CD4-positive, alpha-beta T cell treated with Interleukin-17A for 1 hour (primary cell): ENCODE measurements around the gene MCTP1.
A peak's percentile ranks its signal among the peaks of the same experiment; 100 is the strongest.
"Not testable (repeated sequence)": the region's sequence is repeated elsewhere in the genome, so short reads cannot be mapped to it uniquely, and the experiment has no call there.

Source experiments
- DNase-seq: peaks from one replicate; pipeline ENCODE4 v3.0.0-alpha.2; 2020

MCTP1 gene

GRCh38 chr5:95022967-95023695 lies 261.8 kb downstream of the MCTP1 start:
- DNase-seq, result no peak

GRCh38 chr5:95020345-95020744 lies 264.5 kb downstream of the MCTP1 start:
- no peak for DNase-seq

GRCh38 chr5:95018946-95019345 lies 265.9 kb downstream of the MCTP1 start:
- no peak for DNase-seq

- DNase-seq, result no peak
These were observed 266.4 kb downstream of the MCTP1 start for GRCh38 chr5:95018511-95018910.

- no peak for DNase-seq
These were observed 275.1 kb downstream of the MCTP1 start for GRCh38 chr5:95009812-95010211.

GRCh38 chr5:95007921-95008597 lies 276.8 kb downstream of the MCTP1 start:
- no peak for DNase-seq

GRCh38 chr5:95005811-95006210 lies 279.1 kb downstream of the MCTP1 start:
- DNase-seq, result no peak

GRCh38 chr5:94998670-94999069 lies 286.2 kb downstream of the MCTP1 start:
- no peak for DNase-seq

- not testable (repeated sequence) for DNase-seq
These were observed 290.4 kb downstream of the MCTP1 start for GRCh38 chr5:94994537-94994936.

- no peak for DNase-seq
These were observed 291.4 kb downstream of the MCTP1 start for GRCh38 chr5:94993491-94993890.

GRCh38 chr5:94992325-94992724 lies 292.6 kb downstream of the MCTP1 start:
- no peak for DNase-seq

- no peak for DNase-seq
These were observed 300.9 kb downstream of the MCTP1 start for GRCh38 chr5:94983861-94984535.

GRCh38 chr5:94977437-94977836 lies 307.5 kb downstream of the MCTP1 start:
- DNase-seq, result no peak

- DNase-seq, result no peak
These were observed 308.0 kb downstream of the MCTP1 start for GRCh38 chr5:94976853-94977252.

GRCh38 chr5:94972268-94972667 lies 312.6 kb downstream of the MCTP1 start:
- no peak for DNase-seq

- DNase-seq, result no peak
These were observed 315.7 kb downstream of the MCTP1 start for GRCh38 chr5:94969174-94969573.

GRCh38 chr5:94968507-94969095 lies 316.3 kb downstream of the MCTP1 start:
- peak; percentile 55 for DNase-seq

GRCh38 chr5:94967525-94967924 lies 317.4 kb downstream of the MCTP1 start:
- DNase-seq, result no peak

- DNase-seq, result not testable (repeated sequence)
These were observed 325.6 kb downstream of the MCTP1 start for GRCh38 chr5:94959279-94959678.

- DNase-seq, result no peak
These were observed 339.2 kb downstream of the MCTP1 start for GRCh38 chr5:94945656-94946055.

GRCh38 chr5:94944160-94944559 lies 340.7 kb downstream of the MCTP1 start:
- DNase-seq, result no peak

GRCh38 chr5:94941122-94941755 lies 343.7 kb downstream of the MCTP1 start:
- DNase-seq, result no peak

GRCh38 chr5:94932259-94932658 lies 352.6 kb downstream of the MCTP1 start:
- DNase-seq, result no peak
